Measurements from ENCODE around the gene SALL4. TPM values are rescaled to one million over a fixed set of nuclear protein-coding genes. Genes with fewer than 3 reads are reported as not detected.

Gene SALL4
- total RNA-seq, 4 donors from 2014 or later = 0.14 TPM; not detected in 3

GRCh38 chr20:51801823-51802123, 548 bp downstream of the SALL4 start:
- no peaks in the 10 kb centered on the region for H3K9me3 ChIP-seq
- in situ Hi-C loops (cut with MboI; ENCODE audit: low pct_ligation_motif_present in 1 of 4, low pct_unique_long_range_greater_than_20kb in 1 of 4, low sequenced_read_pairs in 3 of 4) (no loop called here), intact Hi-C loops (cut with DNase I; ENCODE audit: low total_unique reads) (no loop called here)
- peaks cover 14 to 26% (median 22%) of the 10 kb centered on the region in 4 donors for H3K4me1 ChIP-seq
- WGBS, 2 donors (ENCODE audit: low coverage in 1 of 2) = 19 to 32% methylated on average over 4 to 8 of the region's 8 CpGs
- no peak for DNase-seq
- H3K27ac ChIP-seq = no peak overlapping the region
- H3K4me3 ChIP-seq = peak overlapping the region in 2 of 4 donors; percentile 19 to 50
- peaks cover 58% of the 10 kb centered on the region for H3K27me3 ChIP-seq
- no peak for TF ChIP-seq POLR2AphosphoS5 (IDR thresholded peaks at IDR 0.05)
- TF ChIP-seq POLR2A (IDR thresholded peaks at IDR 0.05) = no peak
- no peak for TF ChIP-seq CTCF (IDR thresholded peaks at IDR 0.05)
- no peak for TF ChIP-seq EP300 (IDR thresholded peaks at IDR 0.05; ENCODE audit: low read depth)
- no peaks in the 10 kb centered on the region for H3K36me3 ChIP-seq

GRCh38 chr20:51801122-51801822, 1.0 kb downstream of the SALL4 start:
- no peak for DNase-seq
- Histone ChIP-seq H3K27me3 (peaks cover 58% of the 10 kb centered on the region), H3K4me3 (peak overlapping the region in 3 of 4 donors; percentile 19 to 50 (median 31)), H3K36me3 (no peaks in the 10 kb centered on the region), H3K27ac (no peak overlapping the region), H3K9me3 (no peaks in the 10 kb centered on the region), H3K4me1 (peaks cover 14 to 26% (median 22%) of the 10 kb centered on the region in 4 donors)
- intact Hi-C loops (cut with DNase I; ENCODE audit: low total_unique reads) (no loop called here), in situ Hi-C loops (cut with MboI; ENCODE audit: low pct_ligation_motif_present in 1 of 4, low pct_unique_long_range_greater_than_20kb in 1 of 4, low sequenced_read_pairs in 3 of 4) (no loop called here)
- 1% methylated on average over 58 of the region's 59 CpGs; no CpG with 5 or more reads in 1 of the 2 donors for WGBS, 2 donors (ENCODE audit: low coverage in 1 of 2)
- TF ChIP-seq EP300 (IDR thresholded peaks at IDR 0.05; ENCODE audit: low read depth) = no peak
- no peak for TF ChIP-seq CTCF (IDR thresholded peaks at IDR 0.05)
- TF ChIP-seq POLR2AphosphoS5 (IDR thresholded peaks at IDR 0.05) = no peak
- TF ChIP-seq POLR2A (IDR thresholded peaks at IDR 0.05) = no peak

- intact Hi-C loops (cut with DNase I; ENCODE audit: low total_unique reads) = no loop called here
- H3K9me3 ChIP-seq = no peaks in the 10 kb centered on the region
- H3K27me3 ChIP-seq = peaks cover 58% of the 10 kb centered on the region
- in situ Hi-C loops (cut with MboI; ENCODE audit: low pct_ligation_motif_present in 1 of 4, low pct_unique_long_range_greater_than_20kb in 1 of 4, low sequenced_read_pairs in 3 of 4) = no loop called here
- H3K27ac ChIP-seq = no peak overlapping the region
- no peaks in the 10 kb centered on the region for H3K36me3 ChIP-seq
- H3K4me3 ChIP-seq = peak overlapping the region in 3 of 4 donors; percentile 19 to 50 (median 31)
- WGBS, 2 donors (ENCODE audit: low coverage in 1 of 2) = 2% methylated on average over 18 of the region's 18 CpGs; no CpG with 5 or more reads in 1 of the 2 donors
- peaks cover 14 to 26% (median 22%) of the 10 kb centered on the region in 4 donors for H3K4me1 ChIP-seq
- no peak for DNase-seq
- TF ChIP-seq CTCF (IDR thresholded peaks at IDR 0.05) (no peak), POLR2AphosphoS5 (IDR thresholded peaks at IDR 0.05) (no peak), POLR2A (IDR thresholded peaks at IDR 0.05) (no peak), EP300 (IDR thresholded peaks at IDR 0.05; ENCODE audit: low read depth) (no peak)
Observed at GRCh38 chr20:51800872-51801121, 1.5 kb downstream of the SALL4 start.

- Histone ChIP-seq H3K27ac (no peak overlapping the region), H3K36me3 (no peaks in the 10 kb centered on the region), H3K27me3 (peaks cover 58% of the 10 kb centered on the region), H3K9me3 (no peaks in the 10 kb centered on the region), H3K4me1 (peaks cover 14 to 26% (median 22%) of the 10 kb centered on the region in 4 donors), H3K4me3 (peak overlapping the region in 3 of 4 donors; percentile 19 to 50 (median 31))
- TF ChIP-seq POLR2AphosphoS5 (IDR thresholded peaks at IDR 0.05) (no peak), CTCF (IDR thresholded peaks at IDR 0.05) (peak; percentile 66 to 85 (median 78))
- intact Hi-C loops (cut with DNase I; ENCODE audit: low total_unique reads) = no loop called here
- 3% methylated on average over 33 of the region's 44 CpGs; no CpG with 5 or more reads in 1 of the 2 donors for WGBS, 2 donors (ENCODE audit: low coverage in 1 of 2)
- peak; percentile 69 for DNase-seq
- in situ Hi-C loops (cut with MboI; ENCODE audit: low pct_ligation_motif_present in 1 of 4, low pct_unique_long_range_greater_than_20kb in 1 of 4, low sequenced_read_pairs in 3 of 4) = no loop called here
Observed at GRCh38 chr20:51800060-51800871, 2.1 kb downstream of the SALL4 start.

Measured in transverse colon (tissue), 4 donors.